Sigmoid colon (tissue), 4 donors: ENCODE measurements around the gene IL23R.

Experiments used
- CTCF ChIP-seq, 4 experiments: fragments of 450-650 bp in 3 of 4; fragments of 200-600 bp in 1 of 4; IDR thresholded peaks; one replicate each; pipeline ENCODE4 v1.5.1; 2016 to 2019; ENCODE audit warnings: antibody characterized with exemption in 4 of 4, mild to moderate bottlenecking in 3 of 4, moderate library complexity in 2 of 4
- EP300 ChIP-seq, 4 donors: sonication (generic); formaldehyde crosslinking; IDR thresholded peaks; one replicate each; pipeline ENCODE4 v1.6.1; 2017; ENCODE audit warnings: antibody characterized with exemption in 4 of 4
- POLR2A ChIP-seq, 2 donors: fragments of 450-650 bp; IDR thresholded peaks; one replicate each; pipeline ENCODE4 v1.6.1; 2016; ENCODE audit warnings: antibody characterized with exemption in 2 of 2, mild to moderate bottlenecking in 2 of 2, moderate library complexity in 2 of 2
- POLR2AphosphoS5 ChIP-seq, 4 donors: sonication (generic); formaldehyde crosslinking; IDR thresholded peaks; one replicate each; pipeline ENCODE4 v1.6.1; 2017; ENCODE audit warnings: antibody characterized with exemption in 4 of 4

GRCh38 chr1:67299296-67299695 is 133.0 kb downstream of the IL23R start:
- TF ChIP-seq POLR2AphosphoS5 (IDR thresholded peaks at IDR 0.05) (no peak), POLR2A (IDR thresholded peaks at IDR 0.05) (no peak), CTCF (IDR thresholded peaks at IDR 0.05) (no peak), EP300 (IDR thresholded peaks at IDR 0.05) (no peak)
